ENCODE measurements around the gene SPRY1.

The SPRY1 gene, protein sequence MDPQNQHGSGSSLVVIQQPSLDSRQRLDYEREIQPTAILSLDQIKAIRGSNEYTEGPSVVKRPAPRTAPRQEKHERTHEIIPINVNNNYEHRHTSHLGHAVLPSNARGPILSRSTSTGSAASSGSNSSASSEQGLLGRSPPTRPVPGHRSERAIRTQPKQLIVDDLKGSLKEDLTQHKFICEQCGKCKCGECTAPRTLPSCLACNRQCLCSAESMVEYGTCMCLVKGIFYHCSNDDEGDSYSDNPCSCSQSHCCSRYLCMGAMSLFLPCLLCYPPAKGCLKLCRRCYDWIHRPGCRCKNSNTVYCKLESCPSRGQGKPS

GRCh38 chr4:123396307-123397143 lies at the start of gene SPRY1:
Gene SPRY1, plus strand, starts transcription at chr4:123396795. Its CDS starts 4,797 bp downstream, at chr4:123401592.
- peak; percentile 62 for DNase-seq (ENCODE audit: low spot score)
- in situ Hi-C loops (cut with MboI; ENCODE audit: low sequenced_read_pairs, unreplicated experiment), result loop anchor here (25.0 kb wide), 2 partner anchors 266 to 616 kb away; no protein-coding TSS in a partner anchor
- TF ChIP-seq, protein P1, sequence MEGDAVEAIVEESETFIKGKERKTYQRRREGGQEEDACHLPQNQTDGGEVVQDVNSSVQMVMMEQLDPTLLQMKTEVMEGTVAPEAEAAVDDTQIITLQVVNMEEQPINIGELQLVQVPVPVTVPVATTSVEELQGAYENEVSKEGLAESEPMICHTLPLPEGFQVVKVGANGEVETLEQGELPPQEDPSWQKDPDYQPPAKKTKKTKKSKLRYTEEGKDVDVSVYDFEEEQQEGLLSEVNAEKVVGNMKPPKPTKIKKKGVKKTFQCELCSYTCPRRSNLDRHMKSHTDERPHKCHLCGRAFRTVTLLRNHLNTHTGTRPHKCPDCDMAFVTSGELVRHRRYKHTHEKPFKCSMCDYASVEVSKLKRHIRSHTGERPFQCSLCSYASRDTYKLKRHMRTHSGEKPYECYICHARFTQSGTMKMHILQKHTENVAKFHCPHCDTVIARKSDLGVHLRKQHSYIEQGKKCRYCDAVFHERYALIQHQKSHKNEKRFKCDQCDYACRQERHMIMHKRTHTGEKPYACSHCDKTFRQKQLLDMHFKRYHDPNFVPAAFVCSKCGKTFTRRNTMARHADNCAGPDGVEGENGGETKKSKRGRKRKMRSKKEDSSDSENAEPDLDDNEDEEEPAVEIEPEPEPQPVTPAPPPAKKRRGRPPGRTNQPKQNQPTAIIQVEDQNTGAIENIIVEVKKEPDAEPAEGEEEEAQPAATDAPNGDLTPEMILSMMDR (IDR thresholded peaks at IDR 0.05; ENCODE audit: borderline replicate concordance, control extremely low read depth, extremely low read depth, insufficient read depth, missing control alignments), result no peak

DNA sequence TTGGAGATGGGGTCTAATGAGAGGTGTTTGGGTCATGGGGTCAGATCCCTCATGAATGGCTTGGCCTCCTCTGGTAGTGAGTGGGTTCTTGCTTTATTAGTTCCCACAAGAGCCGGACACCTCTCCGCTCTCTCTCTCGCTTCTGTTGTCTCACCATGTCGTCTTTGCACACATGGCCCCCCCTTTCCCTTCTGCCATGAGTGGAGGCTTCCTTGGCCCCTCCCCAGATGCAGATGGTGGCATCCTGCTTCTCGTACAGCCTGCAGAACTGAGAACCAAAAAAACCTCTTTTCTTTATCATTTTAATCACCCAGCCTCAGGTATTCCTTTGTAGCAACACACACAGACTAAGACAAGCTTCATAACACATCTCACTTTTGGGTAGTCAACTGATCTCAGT lies 49.6 kb upstream of the SPRY1 start:
- in situ Hi-C loops (cut with MboI; ENCODE audit: low sequenced_read_pairs, unreplicated experiment), result no loop called here
- TF ChIP-seq, protein P1 (IDR thresholded peaks at IDR 0.05; ENCODE audit: borderline replicate concordance, control extremely low read depth, extremely low read depth, insufficient read depth, missing control alignments), result no peak
- no peak for DNase-seq (ENCODE audit: low spot score)

GRCh38 chr4:123348946-123349345 lies 47.6 kb upstream of the SPRY1 start:
- TF ChIP-seq, protein P1 (IDR thresholded peaks at IDR 0.05; ENCODE audit: borderline replicate concordance, control extremely low read depth, extremely low read depth, insufficient read depth, missing control alignments), result no peak
- in situ Hi-C loops (cut with MboI; ENCODE audit: low sequenced_read_pairs, unreplicated experiment), result no loop called here
- DNase-seq (ENCODE audit: low spot score), result no peak

DNA sequence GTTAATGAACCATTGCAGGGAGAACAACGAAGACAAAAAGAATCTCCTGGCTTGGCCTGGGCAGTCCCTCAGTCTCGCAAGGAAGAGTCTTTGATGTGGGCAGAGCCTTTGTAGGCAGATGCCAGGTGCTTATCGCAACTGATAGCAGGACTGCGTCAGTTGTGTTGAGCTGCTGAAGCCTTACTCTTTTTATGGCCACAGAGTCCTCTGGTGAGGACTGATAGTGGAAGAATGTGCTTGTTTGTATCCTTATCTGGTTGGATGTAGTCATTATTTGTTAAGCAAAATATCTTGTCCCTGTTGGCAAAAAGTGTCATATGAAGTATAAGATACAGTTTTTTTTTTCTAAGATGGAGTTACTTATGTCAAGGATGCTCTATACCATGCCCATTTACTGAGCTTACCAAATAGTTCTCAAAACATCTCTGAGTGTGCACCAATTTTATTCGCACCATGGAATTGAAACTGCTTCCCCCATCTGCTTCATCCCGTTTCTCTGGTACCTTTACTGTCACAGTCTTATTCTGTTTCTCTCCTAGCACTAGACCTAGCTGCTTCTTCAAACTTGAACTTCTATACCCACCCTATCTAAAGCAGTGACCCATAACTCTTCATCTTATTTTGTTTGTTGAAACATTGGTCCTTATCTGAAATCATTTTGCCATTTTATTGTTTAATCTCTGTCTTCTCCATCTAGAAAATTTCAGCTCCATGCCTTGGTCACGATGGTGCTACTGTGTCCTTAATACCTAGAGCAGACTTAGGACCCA lies 47.0 kb upstream of the SPRY1 start:
- in situ Hi-C loops (cut with MboI; ENCODE audit: low sequenced_read_pairs, unreplicated experiment), result no loop called here
- DNase-seq (ENCODE audit: low spot score), result no peak
- TF ChIP-seq, protein P1 (IDR thresholded peaks at IDR 0.05; ENCODE audit: borderline replicate concordance, control extremely low read depth, extremely low read depth, insufficient read depth, missing control alignments), result no peak

- no peak for DNase-seq (ENCODE audit: low spot score)
- TF ChIP-seq, protein P1 (IDR thresholded peaks at IDR 0.05; ENCODE audit: borderline replicate concordance, control extremely low read depth, extremely low read depth, insufficient read depth, missing control alignments), result no peak
- in situ Hi-C loops (cut with MboI; ENCODE audit: low sequenced_read_pairs, unreplicated experiment), result no loop called here
Measured at GRCh38 chr4:123350191-123350544, 46.4 kb upstream of the SPRY1 start.

DNA sequence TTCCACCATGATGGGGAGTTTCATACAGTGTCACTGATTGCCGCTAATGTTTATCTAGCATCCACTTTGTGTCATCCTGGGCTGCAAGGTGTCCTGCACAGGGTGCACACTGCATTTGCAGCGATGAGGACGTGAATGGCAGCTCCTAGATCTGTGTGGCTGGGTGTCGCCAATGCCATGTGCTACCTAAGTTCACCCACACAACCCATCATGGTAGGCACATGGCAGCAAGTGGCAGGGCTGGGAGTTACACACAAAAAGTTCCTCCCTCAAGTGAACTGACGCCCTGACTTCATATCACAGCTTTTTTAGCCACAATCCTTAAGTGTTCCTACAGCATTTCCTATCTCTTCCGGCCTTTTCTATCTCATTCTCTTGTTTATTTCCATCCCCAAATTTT lies 45.9 kb upstream of the SPRY1 start:
- TF ChIP-seq, protein P1 (IDR thresholded peaks at IDR 0.05; ENCODE audit: borderline replicate concordance, control extremely low read depth, extremely low read depth, insufficient read depth, missing control alignments), result no peak
- DNase-seq (ENCODE audit: low spot score), result no peak
- in situ Hi-C loops (cut with MboI; ENCODE audit: low sequenced_read_pairs, unreplicated experiment), result no loop called here

Measured in GM13976 (cell line).